Neural progenitor cell (in vitro differentiated cells): ENCODE measurements around the gene CERS6. TPM values are rescaled to one million over a fixed set of nuclear protein-coding genes. Genes with fewer than 3 reads are reported as not detected.

Experiments used
- DNase-seq: peaks from one replicate; pipeline ENCODE4 v3.0.0-alpha.2; 2016; ENCODE audit warnings: low spot score
- H2AFZ ChIP-seq: fragments of 200-600 bp; sonication (generic); replicated peaks from 2 replicates; pipeline ENCODE4 v1.6.1; 2016; ENCODE audit warnings: antibody characterized with exemption
- H3F3A ChIP-seq: fragments of 200-600 bp; sonication (generic); 2 replicates; pipeline ENCODE4 v1.6.1; 2016; ENCODE audit warnings: antibody characterized with exemption, low read depth
- H3K27ac ChIP-seq: fragments of 200-600 bp; sonication (generic); 2 replicates; pipeline ENCODE4 v1.5.1; 2016; ENCODE audit warnings: mild to moderate bottlenecking
- H3K27me3 ChIP-seq: fragments of 200-600 bp; sonication (generic); 2 replicates; pipeline ENCODE4 v1.6.1; 2016; ENCODE audit warnings: mild to moderate bottlenecking, moderate library complexity
- H3K36me3 ChIP-seq: fragments of 200-600 bp; sonication (generic); 2 replicates; pipeline ENCODE4 v1.5.1; 2016
- H3K4me1 ChIP-seq: fragments of 200-600 bp; sonication (generic); 2 replicates; pipeline ENCODE4 v1.6.1; 2016; ENCODE audit warnings: mixed run types
- H3K4me2 ChIP-seq: fragments of 200-600 bp; sonication (generic); 2 replicates; pipeline ENCODE4 v1.6.1; 2016
- H3K4me3 ChIP-seq: fragments of 200-600 bp; sonication (generic); 2 replicates; pipeline ENCODE4 v1.5.1; 2016
- H3K79me2 ChIP-seq: fragments of 200-600 bp; sonication (generic); 2 replicates; pipeline ENCODE4 v1.6.1; 2016; ENCODE audit warnings: low read depth
- H3K9ac ChIP-seq: fragments of 200-600 bp; sonication (generic); 2 replicates; pipeline ENCODE4 v1.6.1; 2016
- H3K9me3 ChIP-seq: fragments of 200-600 bp; sonication (generic); 2 replicates; pipeline ENCODE4 v1.5.1; 2016; ENCODE audit warnings: low read depth
- H4K20me1 ChIP-seq: fragments of 200-600 bp; sonication (generic); 2 replicates; pipeline ENCODE4 v1.6.1; 2016; ENCODE audit warnings: low read depth
- H3K27ac Mint-ChIP-seq: 3 replicates; pipeline ENCODE4 v1.8.0; 2021; ENCODE audit warnings: mixed read lengths
- H3K27me3 Mint-ChIP-seq: 2 replicates; pipeline ENCODE4 v1.8.0; 2022; ENCODE audit warnings: low read depth, mild to moderate bottlenecking, inconsistent platforms, moderate library complexity, mixed read lengths; ENCODE audit not compliant: insufficient read depth
- H3K36me3 Mint-ChIP-seq: 3 replicates; pipeline ENCODE4 v1.8.0; 2021; ENCODE audit warnings: mixed read lengths
- H3K4me1 Mint-ChIP-seq: 3 replicates; pipeline ENCODE4 v1.8.0; 2021; ENCODE audit warnings: mixed read lengths
- H3K4me3 Mint-ChIP-seq: 3 replicates; pipeline ENCODE4 v1.8.0; 2021; ENCODE audit warnings: mild to moderate bottlenecking, moderate library complexity, mixed read lengths
- H3K9me3 Mint-ChIP-seq: 3 replicates; pipeline ENCODE4 v1.8.0; 2020; ENCODE audit warnings: mixed read lengths
- EZH2 ChIP-seq: fragments of 200-600 bp; sonication (generic); IDR thresholded peaks from 2 replicates; pipeline ENCODE4 v1.6.1; 2017; ENCODE audit warnings: antibody characterized with exemption, mild to moderate bottlenecking, moderate library complexity
- EZH2phosphoT487 ChIP-seq: fragments of 200-600 bp; sonication (generic); IDR thresholded peaks from 2 replicates; pipeline ENCODE4 v1.6.1; 2017; ENCODE audit warnings: antibody characterized with exemption
- total RNA-seq: library from RNA; depleted of rRNA; stranded (reverse); fragments of >200 nt; gene quantifications from 2 replicates; pipeline ENCODE4 v1.2.3, GENCODE V29; 2015; ENCODE audit warnings: low replicate concordance
- TF ChIP-seq, protein P1 (sequence below): fragments of 200-600 bp; sonication (generic); IDR thresholded peaks from 2 replicates; pipeline ENCODE4 v1.5.1; 2017; ENCODE audit warnings: antibody characterized with exemption, mild to moderate bottlenecking

Gene CERS6
- total RNA-seq, 1 donor from 2014 or later, result 50.8 TPM

DNA sequence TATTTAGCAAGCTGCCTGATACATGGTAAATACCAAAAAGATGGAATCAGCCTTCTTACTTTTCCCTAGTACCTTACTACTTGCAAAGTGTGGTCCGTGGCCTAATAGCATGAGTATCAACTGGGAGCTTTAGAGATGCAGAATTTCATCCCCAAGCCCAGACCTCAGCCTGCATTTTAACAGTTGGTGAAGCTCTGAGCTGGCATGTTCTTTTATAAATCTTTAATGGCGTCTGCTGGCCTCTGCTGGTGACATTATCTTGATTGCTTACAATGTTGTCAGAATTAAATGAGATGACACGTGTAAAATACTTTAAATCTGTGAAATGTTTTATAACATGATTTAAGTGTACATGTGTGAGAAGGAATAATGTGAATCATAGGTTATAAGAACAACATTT is 231.2 kb downstream of the CERS6 start:
- H3K9me3 ChIP-seq, result no peaks in the 10 kb centered on the region
- H3K9ac ChIP-seq, result no peak overlapping the region
- no peak overlapping the region for H3K27ac ChIP-seq
- H3F3A ChIP-seq, result no peaks in the 10 kb centered on the region
- no peak overlapping the region for H3K4me3 ChIP-seq
- H3K4me1 ChIP-seq, result peaks cover 18% of the 10 kb centered on the region
- Mint-ChIP-seq H3K4me3 (no peak overlapping the region), H3K9me3 (no peaks in the 10 kb centered on the region), H3K36me3 (peaks cover 3% of the 10 kb centered on the region), H3K4me1 (no peaks in the 10 kb centered on the region), H3K27ac (no peak overlapping the region), H3K27me3 (peaks cover 2% of the 10 kb centered on the region)
- DNase-seq, result peak; percentile 21
- no peaks in the 10 kb centered on the region for H4K20me1 ChIP-seq
- H2AFZ ChIP-seq, result no peak overlapping the region
- peaks cover 9% of the 10 kb centered on the region for H3K79me2 ChIP-seq
- H3K27me3 ChIP-seq, result no peaks in the 10 kb centered on the region
- TF ChIP-seq EZH2, result no peak
- TF ChIP-seq, protein P1, sequence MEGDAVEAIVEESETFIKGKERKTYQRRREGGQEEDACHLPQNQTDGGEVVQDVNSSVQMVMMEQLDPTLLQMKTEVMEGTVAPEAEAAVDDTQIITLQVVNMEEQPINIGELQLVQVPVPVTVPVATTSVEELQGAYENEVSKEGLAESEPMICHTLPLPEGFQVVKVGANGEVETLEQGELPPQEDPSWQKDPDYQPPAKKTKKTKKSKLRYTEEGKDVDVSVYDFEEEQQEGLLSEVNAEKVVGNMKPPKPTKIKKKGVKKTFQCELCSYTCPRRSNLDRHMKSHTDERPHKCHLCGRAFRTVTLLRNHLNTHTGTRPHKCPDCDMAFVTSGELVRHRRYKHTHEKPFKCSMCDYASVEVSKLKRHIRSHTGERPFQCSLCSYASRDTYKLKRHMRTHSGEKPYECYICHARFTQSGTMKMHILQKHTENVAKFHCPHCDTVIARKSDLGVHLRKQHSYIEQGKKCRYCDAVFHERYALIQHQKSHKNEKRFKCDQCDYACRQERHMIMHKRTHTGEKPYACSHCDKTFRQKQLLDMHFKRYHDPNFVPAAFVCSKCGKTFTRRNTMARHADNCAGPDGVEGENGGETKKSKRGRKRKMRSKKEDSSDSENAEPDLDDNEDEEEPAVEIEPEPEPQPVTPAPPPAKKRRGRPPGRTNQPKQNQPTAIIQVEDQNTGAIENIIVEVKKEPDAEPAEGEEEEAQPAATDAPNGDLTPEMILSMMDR, result peak; percentile 28
- no peaks in the 10 kb centered on the region for H3K36me3 ChIP-seq
- no peak overlapping the region for H3K4me2 ChIP-seq

DNA sequence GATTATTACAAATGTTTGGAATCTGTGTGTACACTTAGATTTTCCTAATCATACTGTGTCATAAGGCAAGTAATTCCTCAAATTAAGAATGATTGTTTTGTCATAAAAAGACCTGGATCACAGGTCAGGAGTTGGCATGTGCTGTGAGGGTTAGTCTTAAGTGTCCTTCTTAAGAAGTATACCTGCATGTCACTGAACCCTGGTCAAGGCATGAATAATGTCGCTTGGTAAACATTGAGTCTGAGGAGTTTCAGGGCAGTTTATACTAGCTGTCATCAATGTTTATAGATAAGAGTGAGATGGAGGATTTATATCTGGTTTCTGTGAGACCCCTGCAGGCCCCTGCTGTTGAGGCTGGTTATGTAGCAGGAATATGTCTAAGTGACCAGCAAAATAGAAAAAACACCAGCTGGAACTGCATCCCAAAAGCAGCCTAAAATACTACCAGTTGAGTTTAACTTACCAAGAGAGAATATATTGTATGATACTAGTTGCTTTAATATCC is 234.4 kb downstream of the CERS6 start:
- Mint-ChIP-seq H3K4me1 (no peaks in the 10 kb centered on the region), H3K4me3 (no peak overlapping the region), H3K36me3 (peaks cover 3% of the 10 kb centered on the region), H3K9me3 (no peaks in the 10 kb centered on the region), H3K27me3 (peaks cover 2% of the 10 kb centered on the region), H3K27ac (no peak overlapping the region)
- Histone ChIP-seq H4K20me1 (no peaks in the 10 kb centered on the region), H2AFZ (no peak overlapping the region), H3K9me3 (no peaks in the 10 kb centered on the region), H3K4me2 (no peak overlapping the region), H3K4me1 (peaks cover 13% of the 10 kb centered on the region), H3K9ac (no peak overlapping the region), H3K4me3 (no peak overlapping the region), H3K27me3 (no peaks in the 10 kb centered on the region), H3K36me3 (no peaks in the 10 kb centered on the region), H3K27ac (no peak overlapping the region), H3F3A (no peaks in the 10 kb centered on the region), H3K79me2 (peaks cover 9% of the 10 kb centered on the region)
- TF ChIP-seq EZH2phosphoT487, result no peak
- no peak for DNase-seq

DNA sequence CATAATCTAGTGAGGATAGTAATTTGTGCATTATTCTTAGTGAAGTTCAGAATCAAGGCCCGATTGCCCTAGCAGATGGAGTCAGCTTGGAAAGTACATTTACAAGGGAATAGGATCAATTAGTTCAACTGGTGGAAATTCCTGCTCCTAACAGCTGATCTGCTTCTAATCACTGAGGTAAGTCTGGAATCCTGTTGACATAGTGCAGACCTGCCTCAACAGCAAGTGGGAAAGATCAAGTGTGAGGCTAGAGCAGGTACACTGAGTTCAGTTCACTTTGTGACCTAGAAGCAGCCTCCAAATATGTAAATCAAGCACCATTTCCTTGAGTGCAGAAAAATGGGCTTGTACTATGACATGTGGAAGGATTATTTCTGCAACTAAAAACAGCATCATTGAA is 235.1 kb downstream of the CERS6 start:
- DNase-seq, result no peak
- TF ChIP-seq EZH2phosphoT487, result no peak
- TF ChIP-seq, protein P1, result no peak
- TF ChIP-seq EZH2, result no peak
- H3K79me2 ChIP-seq, result peaks cover 5% of the 10 kb centered on the region
- no peaks in the 10 kb centered on the region for H4K20me1 ChIP-seq
- H3K4me2 ChIP-seq, result no peak overlapping the region
- H3K9me3 Mint-ChIP-seq, result no peaks in the 10 kb centered on the region
- H3K4me1 Mint-ChIP-seq, result no peaks in the 10 kb centered on the region
- H3K27me3 ChIP-seq, result no peaks in the 10 kb centered on the region
- H3K4me3 ChIP-seq, result no peak overlapping the region
- H3K9ac ChIP-seq, result no peak overlapping the region
- H3F3A ChIP-seq, result no peaks in the 10 kb centered on the region
- peaks cover 5% of the 10 kb centered on the region for H3K4me1 ChIP-seq
- no peaks in the 10 kb centered on the region for H3K9me3 ChIP-seq
- H3K4me3 Mint-ChIP-seq, result no peak overlapping the region
- no peak overlapping the region for H3K27ac ChIP-seq
- peaks cover 8% of the 10 kb centered on the region for H3K36me3 Mint-ChIP-seq
- no peaks in the 10 kb centered on the region for H3K36me3 ChIP-seq
- peaks cover 2% of the 10 kb centered on the region for H3K27me3 Mint-ChIP-seq
- no peak overlapping the region for H2AFZ ChIP-seq
- no peak overlapping the region for H3K27ac Mint-ChIP-seq

DNA sequence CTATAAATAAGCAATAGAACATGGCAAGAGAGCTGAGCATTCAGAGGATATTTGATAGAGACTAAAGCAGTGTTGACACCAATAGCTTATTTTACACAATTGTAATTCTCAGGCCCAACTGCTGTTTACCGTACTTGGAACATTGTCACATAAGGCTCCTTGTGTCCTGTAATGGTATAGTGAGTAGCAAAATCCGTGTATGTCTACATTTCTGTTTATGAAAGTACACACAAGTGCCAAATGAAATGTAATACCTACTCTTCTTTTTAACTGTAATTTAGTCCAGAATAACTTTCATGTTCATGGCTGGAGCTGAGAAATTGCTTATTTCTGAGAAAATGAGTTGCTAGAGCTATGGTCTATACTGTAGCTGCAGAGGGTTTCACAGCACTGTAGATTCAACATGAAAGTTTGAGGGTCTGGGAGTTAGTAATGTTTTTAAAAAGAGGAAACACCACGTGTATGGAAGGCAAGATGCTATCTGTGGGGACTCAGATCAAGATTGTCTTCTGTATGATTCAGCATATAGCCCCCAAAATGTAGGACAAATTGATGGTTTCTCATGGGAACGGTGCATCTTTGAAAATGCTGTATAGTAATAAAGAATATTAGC is 236.2 kb downstream of the CERS6 start:
- Histone ChIP-seq H3K4me3 (no peak overlapping the region), H3F3A (no peaks in the 10 kb centered on the region), H3K9me3 (no peaks in the 10 kb centered on the region), H3K27me3 (no peaks in the 10 kb centered on the region), H4K20me1 (no peaks in the 10 kb centered on the region), H3K36me3 (no peaks in the 10 kb centered on the region), H3K4me1 (no peaks in the 10 kb centered on the region), H3K79me2 (peaks cover 5% of the 10 kb centered on the region), H3K4me2 (no peak overlapping the region), H3K9ac (no peak overlapping the region), H3K27ac (no peak overlapping the region), H2AFZ (no peak overlapping the region)
- Mint-ChIP-seq H3K36me3 (peaks cover 9% of the 10 kb centered on the region), H3K27ac (no peak overlapping the region), H3K4me1 (no peaks in the 10 kb centered on the region), H3K27me3 (peaks cover 2% of the 10 kb centered on the region), H3K4me3 (no peak overlapping the region), H3K9me3 (no peaks in the 10 kb centered on the region)
- no peak for TF ChIP-seq EZH2
- TF ChIP-seq EZH2phosphoT487, result no peak
- TF ChIP-seq, protein P1, result no peak
- no peak for DNase-seq
